ENCODE measurements around the gene ATP5ME.

GRCh38 chr4:712093-712492 lies 38.0 kb upstream of the ATP5ME start:
- no peak for TF ChIP-seq CTCF (IDR thresholded peaks at IDR 0.05; ENCODE audit: low read depth, low read length, poor library complexity, severe bottlenecking)
- no peak for TF ChIP-seq EZH2phosphoT487 (IDR thresholded peaks at IDR 0.05; ENCODE audit: borderline replicate concordance, low read length)

Measured in DOHH2 (cell line).